GM12873 (cell line): Measurements from ENCODE around the gene CPLX1.

ENCODE experiments used
- TF ChIP-seq, protein P1 (sequence below): IDR thresholded peaks from 2 replicates; pipeline ENCODE4 v1.5.1; 2012; ENCODE audit warnings: low read depth, mild to moderate bottlenecking, moderate library complexity, low read length, control low read depth; ENCODE audit not compliant: insufficient read depth; ENCODE audit errors: missing control alignments

The CPLX1 gene

DNA sequence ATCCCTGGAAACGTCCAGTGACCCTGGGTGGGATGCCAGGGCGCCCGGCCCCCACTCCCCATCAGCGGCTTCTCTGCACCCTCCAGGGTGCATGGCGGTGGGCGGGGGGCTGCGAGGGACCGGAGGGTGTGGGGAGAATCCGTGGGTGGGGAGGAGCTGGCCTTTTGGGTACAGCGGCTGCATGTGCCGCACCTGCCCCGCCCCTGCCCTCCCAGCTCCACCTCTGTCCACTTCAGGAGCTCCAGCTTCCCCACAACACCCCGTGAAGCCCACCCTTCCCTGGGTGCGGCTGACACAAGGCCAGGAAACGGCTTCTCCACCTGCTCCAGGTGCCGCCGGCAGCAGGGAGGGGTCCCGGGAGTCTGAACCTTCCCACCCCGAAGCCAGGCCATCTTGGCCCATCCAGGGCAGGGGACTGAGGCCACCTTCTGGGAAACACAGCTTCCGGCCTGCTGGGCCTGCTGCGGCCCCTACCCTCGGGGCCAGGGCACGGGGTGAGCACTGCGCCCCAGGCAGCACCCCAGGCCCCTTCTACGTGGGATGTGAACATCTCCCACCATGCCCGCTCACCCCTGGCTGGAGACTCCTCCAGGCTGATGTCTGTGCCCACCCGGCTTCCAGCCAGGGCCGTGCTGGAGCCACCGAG is 34.6 kb downstream of the CPLX1 start:
- TF ChIP-seq, protein P1, sequence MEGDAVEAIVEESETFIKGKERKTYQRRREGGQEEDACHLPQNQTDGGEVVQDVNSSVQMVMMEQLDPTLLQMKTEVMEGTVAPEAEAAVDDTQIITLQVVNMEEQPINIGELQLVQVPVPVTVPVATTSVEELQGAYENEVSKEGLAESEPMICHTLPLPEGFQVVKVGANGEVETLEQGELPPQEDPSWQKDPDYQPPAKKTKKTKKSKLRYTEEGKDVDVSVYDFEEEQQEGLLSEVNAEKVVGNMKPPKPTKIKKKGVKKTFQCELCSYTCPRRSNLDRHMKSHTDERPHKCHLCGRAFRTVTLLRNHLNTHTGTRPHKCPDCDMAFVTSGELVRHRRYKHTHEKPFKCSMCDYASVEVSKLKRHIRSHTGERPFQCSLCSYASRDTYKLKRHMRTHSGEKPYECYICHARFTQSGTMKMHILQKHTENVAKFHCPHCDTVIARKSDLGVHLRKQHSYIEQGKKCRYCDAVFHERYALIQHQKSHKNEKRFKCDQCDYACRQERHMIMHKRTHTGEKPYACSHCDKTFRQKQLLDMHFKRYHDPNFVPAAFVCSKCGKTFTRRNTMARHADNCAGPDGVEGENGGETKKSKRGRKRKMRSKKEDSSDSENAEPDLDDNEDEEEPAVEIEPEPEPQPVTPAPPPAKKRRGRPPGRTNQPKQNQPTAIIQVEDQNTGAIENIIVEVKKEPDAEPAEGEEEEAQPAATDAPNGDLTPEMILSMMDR: no peak

DNA sequence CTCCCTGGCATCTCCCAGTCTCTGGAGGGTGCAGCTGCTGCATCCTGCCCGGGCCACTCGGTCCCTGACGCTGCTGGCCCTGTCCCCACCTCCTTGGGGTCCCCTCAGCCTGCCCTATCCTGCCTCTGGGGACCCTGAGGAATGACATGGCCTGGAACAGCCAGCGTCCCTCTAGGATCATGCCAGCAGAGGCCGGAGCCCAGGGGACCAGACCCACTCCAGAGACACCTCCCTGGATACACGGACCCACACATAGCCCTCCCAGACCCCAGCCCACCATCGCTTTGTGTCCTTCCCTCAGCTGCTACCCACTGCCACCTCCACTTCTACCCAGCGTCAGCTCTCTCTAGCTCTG is 35.5 kb downstream of the CPLX1 start:
- TF ChIP-seq, protein P1: no peak

DNA sequence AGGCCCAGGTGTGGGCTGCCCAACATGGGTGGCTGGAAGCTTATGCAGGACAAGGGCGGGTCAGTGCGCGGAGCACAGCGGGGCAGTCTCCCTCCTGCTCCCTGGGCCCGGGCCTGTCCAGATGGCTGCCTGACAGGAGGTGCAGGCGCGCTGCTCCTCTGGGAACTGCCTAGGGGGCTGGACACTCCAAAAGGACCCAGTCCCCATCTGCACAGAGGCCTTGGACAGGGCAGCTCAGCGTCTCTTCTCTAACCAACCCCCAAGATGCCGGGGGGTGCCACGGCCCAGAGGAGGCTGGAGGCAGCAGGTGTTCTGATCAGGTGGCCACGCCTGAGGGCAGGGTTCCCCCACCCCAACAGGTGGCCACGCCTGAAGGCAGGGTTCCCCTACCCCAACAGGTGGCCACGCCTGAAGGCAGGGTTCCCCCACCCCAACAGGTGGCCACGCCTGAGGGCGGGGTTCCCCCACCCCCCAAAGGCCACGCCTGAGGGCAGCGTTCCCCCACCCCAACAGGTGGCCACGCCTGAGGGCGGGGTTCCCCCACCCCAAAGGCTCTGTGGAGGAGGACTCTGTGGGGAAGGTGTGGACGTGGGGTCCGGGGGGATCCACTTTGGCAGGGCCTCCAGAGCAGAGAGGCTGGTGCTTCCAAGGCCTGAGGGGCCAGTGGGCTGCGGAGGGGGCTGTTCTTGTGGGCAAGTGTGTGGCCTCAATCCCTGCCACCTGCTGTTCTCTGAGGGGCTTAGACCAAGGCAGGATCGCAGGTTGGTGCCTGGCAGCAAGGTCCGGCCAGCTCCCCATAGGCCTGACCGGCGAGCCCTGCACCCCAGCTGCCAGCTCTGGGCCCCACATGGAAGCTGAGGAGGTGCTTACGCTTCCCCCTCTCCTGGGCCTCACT is 36.1 kb downstream of the CPLX1 start:
- TF ChIP-seq, protein P1: no peak

DNA sequence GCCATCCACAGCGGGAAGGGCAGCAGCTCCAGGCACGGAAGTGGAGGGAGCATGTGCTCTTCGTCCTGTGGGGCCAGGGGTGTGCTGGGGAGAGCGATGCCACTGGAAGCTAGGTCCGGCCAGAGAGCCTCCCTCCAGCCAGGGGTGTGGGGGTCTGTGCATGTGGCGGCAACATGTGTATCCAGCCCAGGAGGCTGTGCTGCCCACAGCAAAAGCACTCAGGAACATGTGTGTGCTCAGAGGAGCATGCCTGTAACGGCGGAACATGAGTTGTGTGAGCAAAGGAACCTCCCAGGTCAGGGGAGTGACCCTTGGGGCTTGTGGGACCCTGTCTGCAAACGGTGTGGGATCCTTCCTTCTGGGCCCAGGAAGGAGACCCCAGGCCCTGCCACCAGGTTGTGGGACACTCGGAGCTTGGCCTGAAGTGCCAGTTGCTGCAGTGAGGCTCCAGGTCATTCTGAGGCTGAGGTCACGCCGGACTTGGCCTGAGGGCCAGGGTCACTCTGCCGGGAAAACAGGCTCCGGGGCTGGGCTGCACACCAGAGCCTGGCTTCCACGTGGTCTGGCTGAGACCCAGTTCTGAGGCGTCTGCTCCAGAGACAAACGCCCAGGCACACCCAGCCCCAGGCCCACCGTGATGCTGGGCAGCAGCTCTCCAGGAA is 37.2 kb downstream of the CPLX1 start:
- TF ChIP-seq, protein P1: no peak

DNA sequence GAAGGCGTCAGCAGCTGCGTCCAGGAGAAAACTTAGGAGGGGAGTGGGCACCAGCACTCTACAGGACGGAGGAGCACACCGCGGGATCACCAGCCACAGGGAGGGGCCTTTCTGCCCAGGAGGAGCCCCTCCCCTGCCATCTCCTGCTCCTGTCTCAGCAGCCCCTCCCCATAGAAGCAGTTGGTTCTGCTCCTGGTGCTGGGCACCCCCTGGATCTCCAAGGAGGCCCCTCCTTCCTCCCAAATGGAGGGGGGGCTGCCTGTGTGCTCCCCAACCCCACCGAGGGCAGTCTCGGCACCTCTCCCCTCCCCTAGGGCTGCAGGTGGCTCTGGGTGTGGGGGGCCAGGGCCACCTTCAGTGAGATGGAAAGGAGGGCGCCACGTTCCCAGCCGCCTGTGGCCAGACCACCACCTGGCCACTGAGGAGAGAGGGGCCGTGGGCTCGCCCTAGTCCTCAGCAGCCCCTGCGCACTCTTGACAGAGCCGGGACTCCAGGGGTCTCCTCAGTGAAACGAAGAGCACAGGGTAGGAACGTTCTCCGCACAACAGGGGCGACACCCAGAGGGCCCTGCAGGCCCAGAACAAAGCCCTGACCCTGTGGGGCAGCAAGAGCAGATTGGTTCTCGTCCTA is 37.8 kb downstream of the CPLX1 start:
- TF ChIP-seq, protein P1: no peak

DNA sequence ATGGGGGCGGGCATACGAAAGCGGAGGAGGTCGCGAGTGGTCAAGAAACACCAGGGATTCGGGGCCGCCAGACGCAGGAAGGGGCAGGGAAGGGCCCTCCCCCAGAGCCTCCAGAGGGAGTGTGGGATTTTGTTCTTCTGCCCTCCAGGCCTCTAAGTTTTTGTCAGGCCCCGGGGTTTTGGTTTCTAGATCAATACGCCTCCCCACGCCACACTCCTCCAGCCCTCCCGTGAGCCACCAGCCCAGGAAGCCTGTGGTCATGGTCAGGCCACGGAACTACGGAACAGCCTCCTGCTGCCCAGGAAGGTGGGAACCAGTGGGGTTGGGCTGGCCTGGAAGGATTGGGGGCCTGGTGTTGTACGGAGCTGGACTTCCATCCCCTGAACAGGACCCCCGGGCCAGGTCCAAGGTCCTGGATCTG is 38.4 kb downstream of the CPLX1 start:
- TF ChIP-seq, protein P1: no peak
